Esophagus muscularis mucosa (tissue), 4 donors: ENCODE measurements around the gene CKAP5.

Experiments
- CTCF ChIP-seq, 3 experiments: fragments of 200-600 bp in 2 of 3; fragments of 450-650 bp in 1 of 3; sonication (generic) in 2 of 3; IDR thresholded peaks; one replicate each; pipeline ENCODE4 v1.5.1; 2017 to 2019; ENCODE audit warnings: antibody characterized with exemption in 3 of 3, mild to moderate bottlenecking in 2 of 3, moderate library complexity in 1 of 3
- EP300 ChIP-seq: sonication (generic); formaldehyde crosslinking; IDR thresholded peaks from one replicate; pipeline ENCODE4 v1.6.1; 2017; ENCODE audit warnings: antibody characterized with exemption
- POLR2A ChIP-seq: fragments of 450-650 bp; IDR thresholded peaks from one replicate; pipeline ENCODE4 v1.6.1; 2017; ENCODE audit warnings: antibody characterized with exemption, moderate library complexity, mild to moderate bottlenecking, low read depth
- POLR2AphosphoS5 ChIP-seq, 2 donors: sonication (generic); formaldehyde crosslinking; IDR thresholded peaks; one replicate each; pipeline ENCODE4 v1.6.1; 2017; ENCODE audit warnings: antibody characterized with exemption in 2 of 2

- TF ChIP-seq CTCF (IDR thresholded peaks at IDR 0.05) (no peak), EP300 (no peak), POLR2A (no peak), POLR2AphosphoS5 (IDR thresholded peaks at IDR 0.05) (no peak)
Measured at GRCh38 chr11:46743693-46744339, 102.3 kb downstream of the CKAP5 start.
